Measurements from ENCODE around the gene RCN1.

The RCN1 gene

DNA sequence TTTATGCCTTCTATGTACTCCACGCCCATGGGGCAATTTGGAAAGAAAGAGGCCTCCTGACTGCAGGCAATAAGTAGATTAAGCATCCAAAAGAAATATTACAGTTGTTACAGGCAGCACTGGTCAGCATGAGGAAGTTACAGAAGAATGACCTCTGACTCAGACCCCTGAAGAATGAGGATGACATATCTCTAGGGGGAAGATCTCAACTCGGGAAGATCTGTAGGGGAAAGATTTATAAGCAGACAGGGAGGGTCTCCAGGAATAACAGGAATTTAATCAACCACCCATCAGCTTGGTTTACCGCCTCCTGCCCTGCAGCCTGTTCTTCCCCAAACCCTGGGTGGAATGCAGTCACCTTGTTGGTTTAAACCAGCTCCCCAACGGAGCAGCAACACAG lies 58.0 kb downstream of the RCN1 start:
- no peaks in the 10 kb centered on the region for H3K36me3 ChIP-seq (ENCODE audit: control insufficient read depth, insufficient read depth, low read length)
- no peaks in the 10 kb centered on the region for H3K79me2 ChIP-seq
- TF ChIP-seq, protein P1, sequence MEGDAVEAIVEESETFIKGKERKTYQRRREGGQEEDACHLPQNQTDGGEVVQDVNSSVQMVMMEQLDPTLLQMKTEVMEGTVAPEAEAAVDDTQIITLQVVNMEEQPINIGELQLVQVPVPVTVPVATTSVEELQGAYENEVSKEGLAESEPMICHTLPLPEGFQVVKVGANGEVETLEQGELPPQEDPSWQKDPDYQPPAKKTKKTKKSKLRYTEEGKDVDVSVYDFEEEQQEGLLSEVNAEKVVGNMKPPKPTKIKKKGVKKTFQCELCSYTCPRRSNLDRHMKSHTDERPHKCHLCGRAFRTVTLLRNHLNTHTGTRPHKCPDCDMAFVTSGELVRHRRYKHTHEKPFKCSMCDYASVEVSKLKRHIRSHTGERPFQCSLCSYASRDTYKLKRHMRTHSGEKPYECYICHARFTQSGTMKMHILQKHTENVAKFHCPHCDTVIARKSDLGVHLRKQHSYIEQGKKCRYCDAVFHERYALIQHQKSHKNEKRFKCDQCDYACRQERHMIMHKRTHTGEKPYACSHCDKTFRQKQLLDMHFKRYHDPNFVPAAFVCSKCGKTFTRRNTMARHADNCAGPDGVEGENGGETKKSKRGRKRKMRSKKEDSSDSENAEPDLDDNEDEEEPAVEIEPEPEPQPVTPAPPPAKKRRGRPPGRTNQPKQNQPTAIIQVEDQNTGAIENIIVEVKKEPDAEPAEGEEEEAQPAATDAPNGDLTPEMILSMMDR (IDR thresholded peaks at IDR 0.05): no peak
- no peak overlapping the region for H3K9ac ChIP-seq
- H3K27me3 ChIP-seq (ENCODE audit: control insufficient read depth, insufficient read depth, low read length): no peaks in the 10 kb centered on the region
- no peak overlapping the region for H3K27ac ChIP-seq
- H3K9me3 ChIP-seq (ENCODE audit: control insufficient read depth, low read length): no peaks in the 10 kb centered on the region
- no peak overlapping the region for H3K4me2 ChIP-seq (ENCODE audit: low read length)
- no peak overlapping the region for H3K4me3 ChIP-seq (ENCODE audit: low read depth, low read length)
- peaks cover 10% of the 10 kb centered on the region for H3K4me1 ChIP-seq
- H2AFZ ChIP-seq: no peak overlapping the region

- no peak overlapping the region for H2AFZ ChIP-seq
- no peaks in the 10 kb centered on the region for H3K9me3 ChIP-seq (ENCODE audit: control insufficient read depth, low read length)
- no peak overlapping the region for H3K4me3 ChIP-seq (ENCODE audit: low read depth, low read length)
- H3K9ac ChIP-seq: no peak overlapping the region
- H3K27ac ChIP-seq: no peak overlapping the region
- H3K27me3 ChIP-seq (ENCODE audit: control insufficient read depth, insufficient read depth, low read length): no peaks in the 10 kb centered on the region
- H3K79me2 ChIP-seq: no peaks in the 10 kb centered on the region
- TF ChIP-seq, protein P1 (IDR thresholded peaks at IDR 0.05): no peak
- no peak overlapping the region for H3K4me2 ChIP-seq (ENCODE audit: low read length)
- H3K36me3 ChIP-seq (ENCODE audit: control insufficient read depth, insufficient read depth, low read length): no peaks in the 10 kb centered on the region
- H3K4me1 ChIP-seq: peaks cover 10% of the 10 kb centered on the region
These were observed 58.9 kb downstream of the RCN1 start for GRCh38 chr11:32149748-32150147.

DNA sequence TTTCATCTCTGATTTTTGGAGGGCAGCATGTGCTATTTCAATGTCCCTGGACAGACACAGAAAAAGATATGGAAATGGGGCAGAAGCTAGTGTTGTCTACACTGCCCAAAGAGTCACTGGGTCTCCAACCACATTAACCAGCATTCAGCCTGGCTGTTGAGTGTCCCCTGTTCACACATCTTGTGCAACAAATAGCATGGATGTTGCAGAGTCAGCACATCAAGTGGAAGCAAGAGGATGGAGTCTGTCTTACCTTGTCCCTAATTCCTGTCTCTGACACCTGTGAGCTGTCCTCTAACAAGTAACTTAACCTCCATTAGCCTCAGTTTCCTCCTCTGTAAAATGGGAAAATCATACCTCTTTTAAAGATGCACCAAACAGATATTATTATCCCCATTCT lies 60.2 kb downstream of the RCN1 start:
- H3K4me1 ChIP-seq: peaks cover 10% of the 10 kb centered on the region

GRCh38 chr11:32152216-32152615 lies 61.3 kb downstream of the RCN1 start:
- no peak overlapping the region for H3K4me3 ChIP-seq (ENCODE audit: low read depth, low read length)
- H3K9me3 ChIP-seq (ENCODE audit: control insufficient read depth, low read length): no peaks in the 10 kb centered on the region
- no peaks in the 10 kb centered on the region for H3K79me2 ChIP-seq
- peaks cover 10% of the 10 kb centered on the region for H3K4me1 ChIP-seq
- no peaks in the 10 kb centered on the region for H3K27me3 ChIP-seq (ENCODE audit: control insufficient read depth, insufficient read depth, low read length)
- H3K9ac ChIP-seq: no peak overlapping the region
- no peak overlapping the region for H3K27ac ChIP-seq
- no peak overlapping the region for H2AFZ ChIP-seq
- H3K4me2 ChIP-seq (ENCODE audit: low read length): no peak overlapping the region
- TF ChIP-seq, protein P1 (IDR thresholded peaks at IDR 0.05): no peak
- no peaks in the 10 kb centered on the region for H3K36me3 ChIP-seq (ENCODE audit: control insufficient read depth, insufficient read depth, low read length)

More for the DNA sequence above, 60.2 kb downstream of the RCN1 start:
- no peak overlapping the region for H3K9ac ChIP-seq
- H3K4me2 ChIP-seq (ENCODE audit: low read length): no peak overlapping the region
- no peaks in the 10 kb centered on the region for H3K27me3 ChIP-seq (ENCODE audit: control insufficient read depth, insufficient read depth, low read length)
- TF ChIP-seq, protein P1 (IDR thresholded peaks at IDR 0.05): no peak
- no peaks in the 10 kb centered on the region for H3K36me3 ChIP-seq (ENCODE audit: control insufficient read depth, insufficient read depth, low read length)
- no peaks in the 10 kb centered on the region for H3K79me2 ChIP-seq
- no peak overlapping the region for H3K4me3 ChIP-seq (ENCODE audit: low read depth, low read length)
- no peaks in the 10 kb centered on the region for H3K9me3 ChIP-seq (ENCODE audit: control insufficient read depth, low read length)
- H2AFZ ChIP-seq: no peak overlapping the region
- no peak overlapping the region for H3K27ac ChIP-seq

- Histone ChIP-seq H3K4me3 (ENCODE audit: low read depth, low read length) (no peak overlapping the region), H3K4me2 (ENCODE audit: low read length) (no peak overlapping the region), H3K79me2 (no peaks in the 10 kb centered on the region), H3K36me3 (ENCODE audit: control insufficient read depth, insufficient read depth, low read length) (no peaks in the 10 kb centered on the region), H3K4me1 (peaks cover 10% of the 10 kb centered on the region), H3K27me3 (ENCODE audit: control insufficient read depth, insufficient read depth, low read length) (no peaks in the 10 kb centered on the region), H3K27ac (no peak overlapping the region), H2AFZ (peak overlapping the region; percentile 46), H3K9me3 (ENCODE audit: control insufficient read depth, low read length) (no peaks in the 10 kb centered on the region), H3K9ac (no peak overlapping the region)
- TF ChIP-seq, protein P1 (IDR thresholded peaks at IDR 0.05): no peak
These were observed 61.9 kb downstream of the RCN1 start for GRCh38 chr11:32152821-32153220.
